ACHN (cell line): Measurements from ENCODE around the gene IL31RA.
A peak's percentile ranks its signal among the peaks of the same experiment; 100 is the strongest.
"Not testable (repeated sequence)": the region's sequence is repeated elsewhere in the genome, so short reads cannot be mapped to it uniquely, and the experiment has no call there.

Experiments
- DNase-seq: peaks from one replicate; pipeline ENCODE4 v3.0.0-alpha.2; 2015
- in situ Hi-C: cut with HindIII; loops from 2 replicates; pipeline ENCODE4 v1.10.0; 2017; ENCODE audit warnings: low sequenced_read_pairs, low pct_ligation_motif_present, low pct_unique_long_range_greater_than_20kb

Gene IL31RA

GRCh38 chr5:55936100-55936693 is 85.0 kb downstream of the IL31RA start:
- in situ Hi-C loops = no loop called here
- peak; percentile 78 for DNase-seq

GRCh38 chr5:55937598-55937997 is 86.4 kb downstream of the IL31RA start:
- in situ Hi-C loops, DNase-seq: not testable (repeated sequence)

- in situ Hi-C loops, DNase-seq: not testable (repeated sequence)
Measured at GRCh38 chr5:55941154-55941553, 90.0 kb downstream of the IL31RA start.

- in situ Hi-C loops = no loop called here
- DNase-seq = no peak
Measured at GRCh38 chr5:55959208-55959607, 108.1 kb downstream of the IL31RA start.

GRCh38 chr5:55960779-55961178 is 109.6 kb downstream of the IL31RA start:
- no peak for DNase-seq
- in situ Hi-C loops = no loop called here

GRCh38 chr5:55965525-55965924 is 114.4 kb downstream of the IL31RA start:
- in situ Hi-C loops = no loop called here
- DNase-seq = no peak

DNA sequence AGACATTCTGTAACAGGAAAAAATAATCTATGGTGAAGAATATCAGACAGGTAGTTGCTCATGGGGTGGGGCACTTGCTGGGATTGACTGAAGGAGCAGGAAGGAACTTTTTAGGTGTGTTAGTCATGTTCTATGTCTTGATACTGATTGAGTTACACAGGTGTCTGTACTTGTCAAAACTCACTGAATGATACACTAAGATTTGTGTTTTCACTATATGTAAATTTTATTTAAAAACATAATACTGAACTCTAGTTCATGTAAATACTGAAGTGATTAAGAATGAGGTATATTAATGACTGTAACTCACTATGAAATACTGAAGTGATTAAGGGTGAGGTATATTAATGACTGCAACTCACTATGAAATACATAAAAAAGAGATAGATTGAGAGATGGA is 115.1 kb downstream of the IL31RA start:
- DNase-seq = no peak
- in situ Hi-C loops = no loop called here

DNA sequence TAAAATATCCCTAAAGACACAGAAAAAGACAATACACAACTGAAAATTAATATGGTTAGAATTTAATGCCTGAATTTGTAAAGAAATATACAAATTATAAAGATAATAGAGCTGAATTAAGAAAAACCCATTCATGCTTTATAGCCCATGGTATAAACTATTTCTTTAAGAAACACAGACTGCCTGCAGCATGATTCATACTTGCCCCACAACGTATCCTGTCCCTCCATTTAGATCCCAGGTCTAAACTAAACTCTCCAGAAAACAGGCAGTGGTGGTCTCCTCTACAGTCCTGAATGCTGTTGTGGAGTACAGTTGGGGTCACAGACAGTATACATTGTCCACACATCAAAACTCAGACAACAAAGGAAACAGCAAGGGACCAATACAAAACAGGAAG is 118.8 kb downstream of the IL31RA start:
- in situ Hi-C loops = no loop called here
- no peak for DNase-seq
